Measurements from ENCODE around the gene TXN2. TPM values are rescaled to one million over a fixed set of nuclear protein-coding genes. Genes with fewer than 3 reads are reported as not detected.

The TXN2 gene
- total RNA-seq, 4 donors from 2014 or later: 34.9 to 56.5 (median 47.2) TPM

DNA sequence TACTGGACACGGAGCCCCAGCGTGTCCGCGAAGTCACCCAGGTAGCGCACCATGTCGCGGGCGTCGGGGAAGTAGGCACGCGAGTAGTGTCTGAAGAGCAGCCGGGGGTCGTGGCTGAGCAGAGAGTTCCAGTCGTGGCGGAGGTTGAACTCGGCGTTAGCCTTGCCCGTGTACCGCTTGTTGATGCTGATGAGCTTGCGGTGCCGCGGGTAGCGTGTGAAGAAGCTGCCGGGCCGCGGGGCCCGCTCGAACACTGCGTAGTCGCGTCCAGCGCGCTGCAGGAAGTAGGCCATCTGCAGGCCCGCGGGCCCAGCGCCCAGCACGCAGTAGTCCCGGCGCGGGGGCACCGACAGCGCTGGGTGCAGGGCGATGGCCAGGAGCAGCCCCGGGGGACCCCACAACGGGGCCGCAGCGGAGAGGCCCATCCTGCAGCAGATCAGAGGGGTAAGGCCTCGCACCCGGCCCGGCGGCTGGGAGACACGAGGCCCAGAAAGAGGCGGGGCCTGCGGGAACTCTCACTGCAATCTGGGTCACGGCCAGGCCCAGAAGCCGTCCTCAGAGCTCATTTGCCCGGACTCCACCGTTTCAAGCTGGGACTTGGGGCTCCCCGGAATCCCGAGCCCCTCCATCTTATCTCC, 24.7 kb upstream of the TXN2 start:
- no peak for TF ChIP-seq EP300 (IDR thresholded peaks at IDR 0.05)
- TF ChIP-seq POLR2AphosphoS5 (IDR thresholded peaks at IDR 0.05): no peak
- TF ChIP-seq, protein P1, sequence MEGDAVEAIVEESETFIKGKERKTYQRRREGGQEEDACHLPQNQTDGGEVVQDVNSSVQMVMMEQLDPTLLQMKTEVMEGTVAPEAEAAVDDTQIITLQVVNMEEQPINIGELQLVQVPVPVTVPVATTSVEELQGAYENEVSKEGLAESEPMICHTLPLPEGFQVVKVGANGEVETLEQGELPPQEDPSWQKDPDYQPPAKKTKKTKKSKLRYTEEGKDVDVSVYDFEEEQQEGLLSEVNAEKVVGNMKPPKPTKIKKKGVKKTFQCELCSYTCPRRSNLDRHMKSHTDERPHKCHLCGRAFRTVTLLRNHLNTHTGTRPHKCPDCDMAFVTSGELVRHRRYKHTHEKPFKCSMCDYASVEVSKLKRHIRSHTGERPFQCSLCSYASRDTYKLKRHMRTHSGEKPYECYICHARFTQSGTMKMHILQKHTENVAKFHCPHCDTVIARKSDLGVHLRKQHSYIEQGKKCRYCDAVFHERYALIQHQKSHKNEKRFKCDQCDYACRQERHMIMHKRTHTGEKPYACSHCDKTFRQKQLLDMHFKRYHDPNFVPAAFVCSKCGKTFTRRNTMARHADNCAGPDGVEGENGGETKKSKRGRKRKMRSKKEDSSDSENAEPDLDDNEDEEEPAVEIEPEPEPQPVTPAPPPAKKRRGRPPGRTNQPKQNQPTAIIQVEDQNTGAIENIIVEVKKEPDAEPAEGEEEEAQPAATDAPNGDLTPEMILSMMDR (IDR thresholded peaks at IDR 0.05): no peak
- no peak for TF ChIP-seq POLR2A (IDR thresholded peaks at IDR 0.05; ENCODE audit: low read depth)
- DNase-seq (ENCODE audit: extremely low spot score): no peak
- intact Hi-C loops (cut with DNase I): no loop called here
- 95% methylated on average over 55 of the region's 60 CpGs for WGBS
- Histone ChIP-seq H3K9me3 (no peaks in the 10 kb centered on the region), H3K27ac (replicated peaks in 1 of 4) (peak overlapping the region; percentile 74 to 83 (median 82)), H3K4me3 (peak overlapping the region; percentile 59 to 69 (median 60)), H3K27me3 (no peaks in the 10 kb centered on the region), H3K4me1 (peaks cover 10 to 45% (median 35%) of the 10 kb centered on the region in 4 donors), H3K36me3 (peaks cover under 1 to 26% (median 16%) of the 10 kb centered on the region in 4 donors)

DNA sequence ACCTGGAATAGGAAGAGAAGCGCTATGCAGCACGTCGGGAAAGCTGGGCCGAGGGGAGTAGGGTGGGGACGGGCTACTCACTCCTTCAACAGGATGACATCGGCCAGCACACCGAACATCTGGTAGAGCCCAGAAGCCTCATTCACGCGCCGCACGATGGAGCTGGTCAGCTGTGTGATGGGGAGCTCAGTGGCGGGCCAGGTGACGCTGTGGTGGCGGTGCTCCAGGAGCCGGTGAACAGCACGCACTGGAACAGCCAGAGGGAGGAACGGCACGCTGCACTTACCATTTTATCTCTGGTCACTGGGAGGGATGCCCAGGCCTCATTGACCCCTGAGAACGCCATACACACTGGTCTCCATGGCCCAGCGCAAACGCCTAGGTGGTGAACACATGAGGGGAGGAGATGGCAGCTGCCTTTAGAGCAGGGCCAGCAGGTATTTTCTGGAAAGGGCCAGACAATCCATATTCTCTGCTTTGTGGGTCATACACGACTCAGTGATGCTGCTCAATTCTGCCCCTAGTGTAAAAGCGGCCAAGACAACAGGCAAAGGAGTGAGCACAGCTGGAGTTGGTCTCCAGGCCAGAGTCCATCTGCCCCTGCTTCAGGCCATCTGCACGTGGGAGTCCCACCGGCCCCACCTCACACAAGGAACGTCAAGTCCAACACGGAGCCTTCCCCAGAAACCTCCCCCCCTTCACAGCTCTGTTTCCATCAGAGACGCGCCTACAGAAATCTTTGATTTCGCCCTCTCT, 16.6 kb upstream of the TXN2 start:
- Histone ChIP-seq H3K9me3 (no peaks in the 10 kb centered on the region), H3K4me3 (no peak overlapping the region), H3K27me3 (no peaks in the 10 kb centered on the region), H3K4me1 (no peaks in the 10 kb centered on the region), H3K27ac (replicated peaks in 1 of 4) (no peak overlapping the region), H3K36me3 (peaks cover 0 to 54% (median 32%) of the 10 kb centered on the region in 4 donors)
- TF ChIP-seq POLR2A (IDR thresholded peaks at IDR 0.05; ENCODE audit: low read depth) (no peak), EP300 (IDR thresholded peaks at IDR 0.05) (no peak), POLR2AphosphoS5 (IDR thresholded peaks at IDR 0.05) (no peak)
- TF ChIP-seq, protein P1 (IDR thresholded peaks at IDR 0.05): no peak
- 87% methylated on average over 25 of the region's 30 CpGs for WGBS
- intact Hi-C loops (cut with DNase I): no loop called here
- no peak for DNase-seq (ENCODE audit: extremely low spot score)

DNA sequence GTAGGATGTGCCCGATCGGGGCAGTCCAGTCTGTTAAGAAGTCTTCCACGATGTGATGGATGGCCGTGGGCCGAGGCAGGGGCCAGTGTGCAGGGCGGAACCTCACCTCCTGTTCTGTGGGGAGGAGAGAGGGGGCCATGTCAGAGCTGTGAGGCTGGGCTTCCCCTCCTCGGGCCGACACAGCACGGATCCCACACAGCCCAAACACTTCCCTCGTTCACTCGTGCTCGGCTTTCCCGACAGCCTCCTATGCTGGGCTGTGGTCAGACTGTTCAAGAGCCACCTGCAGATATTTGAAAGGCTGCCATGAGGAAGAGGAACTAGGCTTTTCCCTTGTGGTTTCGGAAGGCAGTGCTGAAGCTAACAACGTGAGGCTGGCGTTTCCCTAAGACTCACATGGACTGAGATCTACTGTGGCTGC, 12.3 kb upstream of the TXN2 start:
- no peak overlapping the region for H3K27ac ChIP-seq (replicated peaks in 1 of 4)
- no peaks in the 10 kb centered on the region for H3K9me3 ChIP-seq
- H3K4me3 ChIP-seq: no peak overlapping the region
- TF ChIP-seq POLR2A (IDR thresholded peaks at IDR 0.05; ENCODE audit: low read depth) (no peak), POLR2AphosphoS5 (IDR thresholded peaks at IDR 0.05) (peak in 1 of 2 donors; percentile 9)
- DNase-seq (ENCODE audit: extremely low spot score): no peak
- H3K4me1 ChIP-seq: no peaks in the 10 kb centered on the region
- peaks cover 0 to 83% (median 50%) of the 10 kb centered on the region in 4 donors for H3K36me3 ChIP-seq
- 70% methylated on average over 14 of the region's 16 CpGs for WGBS
- intact Hi-C loops (cut with DNase I): no loop called here
- no peaks in the 10 kb centered on the region for H3K27me3 ChIP-seq

DNA sequence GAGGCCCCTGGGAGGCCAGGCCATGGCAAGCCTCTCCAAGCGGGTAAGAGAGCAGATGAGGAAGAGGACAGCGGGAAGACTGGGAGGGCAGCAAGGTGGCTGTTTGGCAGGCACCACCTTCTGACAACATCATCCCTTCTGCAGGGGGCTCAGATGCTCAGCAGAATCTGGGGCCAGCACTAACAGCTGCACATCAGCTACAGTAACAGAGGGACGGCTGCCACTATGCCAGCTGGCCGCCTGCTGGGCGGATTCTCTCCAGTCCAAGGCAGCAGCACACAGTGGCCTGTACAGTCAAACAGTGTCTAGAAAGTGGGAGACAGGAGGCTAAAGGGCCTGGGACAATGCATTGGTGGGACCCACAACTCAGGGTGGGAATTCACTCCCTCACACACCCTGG, 10.7 kb upstream of the TXN2 start:
- WGBS: 94% methylated on average over 2 of the region's 5 CpGs

DNA sequence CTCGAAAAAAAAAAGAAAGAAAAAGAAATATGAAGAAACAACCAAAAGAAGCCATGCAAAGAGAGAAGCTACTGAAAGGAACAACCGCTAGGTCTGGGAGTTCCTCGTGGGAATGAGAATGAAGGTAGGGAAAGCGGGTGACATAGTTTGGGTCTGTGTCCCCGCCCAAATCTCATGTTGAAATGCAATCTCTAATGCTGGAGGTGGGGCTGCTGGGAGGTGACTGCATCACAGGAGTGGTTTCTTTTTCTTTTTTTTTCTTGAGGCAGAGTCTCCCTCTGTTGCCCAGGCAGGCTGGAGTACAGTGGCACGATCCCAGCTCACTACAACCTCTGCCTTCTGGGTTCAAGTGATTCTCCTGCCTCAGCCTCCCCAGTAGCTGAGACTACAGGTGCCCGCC, 9.7 kb upstream of the TXN2 start:
- Histone ChIP-seq H3K9me3 (no peaks in the 10 kb centered on the region), H3K27me3 (no peaks in the 10 kb centered on the region), H3K27ac (replicated peaks in 1 of 4) (no peak overlapping the region), H3K4me1 (no peaks in the 10 kb centered on the region), H3K4me3 (no peak overlapping the region), H3K36me3 (peaks cover 0 to 59% (median 34%) of the 10 kb centered on the region in 4 donors)
- DNase-seq (ENCODE audit: extremely low spot score): no peak
- 93% methylated on average over 7 of the region's 7 CpGs for WGBS
- intact Hi-C loops (cut with DNase I): no loop called here
- no peak for TF ChIP-seq POLR2A (IDR thresholded peaks at IDR 0.05; ENCODE audit: low read depth)
- no peak for TF ChIP-seq EP300 (IDR thresholded peaks at IDR 0.05)
- TF ChIP-seq, protein P1 (IDR thresholded peaks at IDR 0.05): no peak
- TF ChIP-seq POLR2AphosphoS5 (IDR thresholded peaks at IDR 0.05): no peak

More for the DNA sequence above, 10.7 kb upstream of the TXN2 start:
- H3K36me3 ChIP-seq: peaks cover 0 to 68% (median 40%) of the 10 kb centered on the region in 4 donors
- intact Hi-C loops (cut with DNase I): no loop called here
- H3K9me3 ChIP-seq: no peaks in the 10 kb centered on the region
- DNase-seq (ENCODE audit: extremely low spot score): no peak
- no peak overlapping the region for H3K4me3 ChIP-seq
- H3K27me3 ChIP-seq: no peaks in the 10 kb centered on the region
- TF ChIP-seq EP300 (IDR thresholded peaks at IDR 0.05) (no peak), POLR2A (IDR thresholded peaks at IDR 0.05; ENCODE audit: low read depth) (no peak), POLR2AphosphoS5 (IDR thresholded peaks at IDR 0.05) (no peak)
- TF ChIP-seq, protein P1 (IDR thresholded peaks at IDR 0.05): no peak
- H3K4me1 ChIP-seq: no peaks in the 10 kb centered on the region
- no peak overlapping the region for H3K27ac ChIP-seq (replicated peaks in 1 of 4)

Measured in esophagus muscularis mucosa (tissue), 4 donors.